Renal cortical epithelial cell (primary cell): Measurements from ENCODE around the gene CCDC91. TPM values are rescaled to one million over a fixed set of nuclear protein-coding genes. Genes with fewer than 3 reads are reported as not detected.

Experiments
- DNase-seq: peaks from one replicate; pipeline ENCODE4 v3.0.0-alpha.2; 2011; ENCODE audit warnings: low read depth
- total RNA-seq: library from RNA; depleted of rRNA; stranded (reverse); fragments of >200 nt; gene quantifications from 2 replicates; pipeline ENCODE4 v1.2.3, GENCODE V29; 2014

CCDC91 gene
- total RNA-seq, 1 donor from 2014 or later, result 41.8 TPM

DNA sequence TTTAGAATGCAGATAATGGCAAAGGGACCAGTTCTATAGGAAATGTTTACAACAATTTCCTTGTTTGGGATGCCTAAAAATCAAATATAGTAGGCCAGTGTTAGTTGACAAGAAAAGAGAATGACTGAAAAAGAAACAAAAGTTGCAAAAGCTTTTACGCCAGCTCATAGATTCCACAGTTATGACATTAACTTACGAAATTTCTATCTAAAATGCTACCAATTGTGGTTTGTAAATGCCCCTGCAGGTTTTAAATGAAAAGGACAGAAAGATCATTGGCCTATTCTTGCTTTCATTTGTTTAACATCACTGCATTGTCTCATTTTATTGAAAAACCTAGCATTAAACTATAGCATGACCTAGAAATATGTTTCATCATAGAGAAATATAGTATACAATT lies 345.8 kb downstream of the CCDC91 start:
- DNase-seq, result peak; percentile 30

- no peak for DNase-seq
Observed at GRCh38 chr12:28537474-28537873, 347.2 kb downstream of the CCDC91 start.

DNA sequence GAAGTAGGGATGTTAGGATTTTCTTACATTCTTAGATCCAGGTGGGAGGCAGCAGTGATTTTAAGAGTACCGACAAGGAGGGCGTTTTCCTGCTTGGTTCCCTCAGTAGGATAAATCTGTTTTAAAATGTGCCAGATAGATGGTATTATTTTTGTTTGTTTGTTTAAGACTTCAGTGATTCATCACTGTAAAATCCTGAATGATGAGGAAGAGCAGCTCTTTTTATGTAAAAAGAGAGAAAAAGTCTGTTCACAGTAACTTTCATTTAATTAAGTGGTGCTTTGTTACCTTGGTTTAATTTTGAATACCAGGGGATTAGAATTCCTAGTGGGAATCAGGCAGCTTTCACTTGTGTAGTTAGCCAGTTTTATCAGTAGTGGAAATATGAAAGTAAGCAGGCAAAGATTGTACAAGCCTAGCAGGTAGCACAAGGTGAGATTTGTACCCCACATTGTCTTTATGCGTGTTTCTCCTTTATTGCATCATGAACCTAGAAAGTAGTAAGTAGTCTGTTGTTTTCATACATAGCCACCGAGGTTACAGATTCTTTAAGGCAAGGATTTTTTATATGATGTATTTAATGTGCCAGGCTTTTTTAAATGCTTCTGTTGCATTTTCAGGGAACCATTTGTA lies 349.6 kb downstream of the CCDC91 start:
- DNase-seq, result no peak

DNA sequence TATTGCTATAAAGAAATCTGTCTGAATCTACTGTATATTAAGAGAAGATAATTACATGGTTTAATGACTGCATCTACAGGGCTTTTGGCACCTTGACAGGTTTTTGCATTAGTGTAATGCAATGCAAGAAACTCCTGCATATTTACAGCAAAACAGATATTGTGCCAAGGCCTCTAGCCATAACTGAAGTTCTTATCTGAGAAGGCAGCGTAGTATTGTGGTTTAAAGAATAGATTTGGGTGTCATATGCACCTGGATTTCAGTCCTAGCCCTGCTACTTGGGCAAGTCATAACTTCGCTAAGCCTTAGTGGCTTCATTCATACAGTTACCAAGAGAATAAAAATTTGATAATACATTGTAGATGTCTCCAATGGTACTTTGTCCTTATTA lies 350.1 kb downstream of the CCDC91 start:
- DNase-seq, result no peak

DNA sequence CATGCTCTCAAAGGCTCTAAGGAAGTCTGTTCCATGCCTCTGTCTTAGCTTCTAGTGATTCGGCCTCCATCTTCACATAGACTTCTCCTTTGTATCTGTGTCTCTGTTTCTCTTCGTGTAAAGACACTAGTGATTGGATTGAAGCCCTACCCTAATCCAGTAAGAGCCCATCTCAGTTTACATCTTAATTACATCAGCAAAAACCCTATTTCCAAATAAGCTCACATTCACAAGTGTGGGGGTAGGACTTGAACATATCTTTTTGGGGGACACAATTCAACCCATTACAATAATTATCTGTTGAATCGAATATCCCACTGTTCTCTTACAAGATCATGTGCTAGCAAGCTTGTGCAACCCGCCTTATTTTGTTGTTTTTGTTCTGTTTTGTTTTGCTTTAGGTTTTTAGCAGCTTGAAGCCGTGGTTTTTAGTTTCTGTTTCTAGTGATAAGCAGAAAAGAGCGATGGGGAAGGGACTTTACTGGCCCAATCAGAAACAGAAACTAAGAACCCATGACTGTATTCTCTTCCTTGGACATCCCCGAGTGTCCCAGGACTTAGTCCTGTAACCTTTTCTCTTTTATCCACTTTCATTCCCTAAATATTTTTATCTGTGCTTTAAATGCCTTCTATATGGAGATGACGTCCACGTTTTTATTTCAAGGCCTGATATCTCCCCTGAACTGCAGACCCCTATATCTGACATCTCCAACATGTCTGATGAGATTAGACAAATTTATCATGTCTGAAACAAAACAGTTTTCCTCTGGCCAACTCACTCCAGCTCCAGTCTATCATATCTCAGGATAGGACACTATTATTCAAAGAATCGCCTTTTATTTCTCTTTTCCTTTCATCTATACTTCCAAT lies 353.0 kb downstream of the CCDC91 start:
- DNase-seq, result no peak

DNA sequence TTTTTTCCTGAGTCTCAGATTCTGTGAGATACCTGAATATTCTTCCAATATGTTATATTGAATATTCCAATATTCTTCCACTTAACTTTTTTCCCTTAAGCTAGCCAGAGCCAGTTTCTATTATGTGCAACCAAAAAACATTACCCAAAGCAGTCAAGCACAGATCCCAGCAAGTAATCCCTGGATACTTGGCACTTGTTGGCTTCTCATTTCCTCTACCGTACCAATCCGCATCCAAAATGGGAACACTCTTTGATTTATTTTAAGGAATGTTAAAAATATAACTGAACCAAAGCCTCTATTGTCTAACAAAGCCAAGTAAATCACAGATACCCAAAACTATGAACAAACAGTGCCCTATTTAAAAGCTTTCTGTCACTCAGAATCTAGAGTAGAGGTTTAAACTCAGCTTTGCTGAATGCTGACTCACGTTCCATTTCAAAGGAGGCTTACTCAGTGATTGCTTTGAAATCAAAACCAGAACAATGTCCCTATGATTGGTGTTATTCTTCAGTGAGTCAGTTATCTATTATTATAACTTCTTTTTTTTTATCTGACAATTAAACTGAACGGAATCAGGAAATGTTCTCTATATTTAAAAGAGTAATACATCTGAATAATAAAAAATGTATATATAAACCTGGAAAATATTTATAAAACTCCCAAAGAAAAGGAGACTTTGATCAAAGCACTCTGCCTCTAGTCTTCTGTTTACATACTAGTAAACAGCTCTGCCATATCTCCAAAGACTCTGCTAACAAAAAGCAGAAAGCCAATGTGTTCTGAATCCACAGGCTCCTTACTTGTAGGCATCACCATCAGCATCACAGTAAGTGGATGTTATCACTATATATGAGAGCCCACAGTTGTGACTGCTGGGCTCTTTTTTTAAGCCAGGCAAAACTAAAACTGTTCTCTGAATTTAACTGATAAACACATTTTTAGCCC lies 360.8 kb downstream of the CCDC91 start:
- DNase-seq, result peak; percentile 92

- no peak for DNase-seq
Observed at GRCh38 chr12:28552251-28552970, 362.2 kb downstream of the CCDC91 start.

DNA sequence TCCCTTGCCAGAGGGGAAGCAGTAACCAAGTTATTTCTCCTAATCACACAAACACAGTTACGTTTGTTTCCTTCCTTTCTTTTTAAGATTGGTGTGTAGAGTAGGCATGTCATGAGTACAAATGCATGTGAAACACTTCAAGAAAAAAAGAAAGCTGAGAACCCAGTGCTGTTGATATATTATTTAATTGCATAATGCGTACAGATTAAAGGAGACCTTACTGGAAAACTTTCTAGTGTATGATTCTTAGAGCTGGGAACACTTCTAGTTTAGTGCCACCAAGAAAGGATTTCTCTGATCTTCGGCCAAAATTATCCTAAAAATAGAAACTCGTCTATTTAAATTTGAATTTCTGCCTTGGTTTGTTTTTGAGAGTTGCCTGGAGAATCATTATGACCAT lies 365.5 kb downstream of the CCDC91 start:
- no peak for DNase-seq

- DNase-seq, result no peak
Observed at GRCh38 chr12:28558250-28558649, 368.0 kb downstream of the CCDC91 start.

DNA sequence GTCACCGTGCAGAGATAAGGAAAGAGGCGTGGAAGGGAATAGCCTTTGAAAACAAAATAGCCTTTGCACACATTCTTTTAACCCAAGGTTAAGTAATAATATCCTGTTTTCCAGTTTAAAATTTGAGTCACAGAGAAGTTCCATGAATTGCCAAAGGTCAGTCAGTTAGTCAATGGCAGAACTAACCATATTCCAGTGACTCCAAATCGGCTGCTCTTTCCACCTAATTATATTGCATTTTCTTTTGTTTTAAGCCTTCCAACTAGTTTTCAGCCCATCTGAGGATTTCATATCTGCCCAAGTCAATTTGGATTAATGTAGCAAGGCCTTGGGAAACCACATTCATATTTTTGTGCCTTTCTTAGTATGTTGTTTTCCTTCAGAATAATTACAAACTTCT lies 373.0 kb downstream of the CCDC91 start:
- DNase-seq, result no peak

DNA sequence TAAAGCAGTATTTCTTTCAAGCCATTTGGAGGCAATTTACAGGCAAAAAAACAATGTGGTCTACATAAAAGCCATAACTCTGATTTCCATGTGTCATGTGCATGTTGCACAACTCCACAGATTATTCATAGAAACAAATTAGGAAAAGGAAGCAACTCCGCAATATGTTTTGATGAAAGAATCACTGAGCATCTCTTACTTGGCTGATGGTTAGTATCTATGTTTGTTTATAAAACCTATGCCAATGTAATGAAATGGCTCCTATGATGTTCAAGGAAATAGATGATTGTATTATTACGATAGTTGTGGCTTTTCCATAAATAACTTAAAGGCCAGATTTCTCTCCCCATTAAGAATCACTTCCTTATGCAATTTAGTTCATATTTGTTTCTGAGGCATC lies 373.7 kb downstream of the CCDC91 start:
- DNase-seq, result no peak

DNA sequence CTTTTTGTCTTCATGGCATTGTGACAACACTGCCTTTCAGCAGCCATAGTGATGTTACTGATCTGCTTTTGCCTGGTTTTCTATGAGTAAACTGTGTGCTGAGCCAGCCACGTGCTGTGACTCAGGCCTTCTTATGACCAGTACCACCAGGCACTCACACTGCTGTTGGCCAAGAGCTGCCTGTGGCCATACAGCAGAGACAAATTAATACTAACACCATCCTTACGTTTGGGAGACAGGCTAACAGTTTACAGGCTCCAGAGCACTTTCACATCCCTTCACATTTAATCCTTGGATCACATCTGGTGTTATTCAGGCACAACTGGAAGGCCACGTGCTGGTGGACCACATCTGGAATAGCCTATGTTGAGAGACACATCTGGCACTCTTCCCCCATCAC lies 377.9 kb downstream of the CCDC91 start:
- DNase-seq, result peak; percentile 86

- no peak for DNase-seq
Observed at GRCh38 chr12:28568704-28569103, 378.4 kb downstream of the CCDC91 start.

GRCh38 chr12:28569698-28570411 lies 379.6 kb downstream of the CCDC91 start:
- peak; percentile 69 for DNase-seq

- DNase-seq, result no peak
Observed at GRCh38 chr12:28570811-28571210, 380.6 kb downstream of the CCDC91 start.

DNA sequence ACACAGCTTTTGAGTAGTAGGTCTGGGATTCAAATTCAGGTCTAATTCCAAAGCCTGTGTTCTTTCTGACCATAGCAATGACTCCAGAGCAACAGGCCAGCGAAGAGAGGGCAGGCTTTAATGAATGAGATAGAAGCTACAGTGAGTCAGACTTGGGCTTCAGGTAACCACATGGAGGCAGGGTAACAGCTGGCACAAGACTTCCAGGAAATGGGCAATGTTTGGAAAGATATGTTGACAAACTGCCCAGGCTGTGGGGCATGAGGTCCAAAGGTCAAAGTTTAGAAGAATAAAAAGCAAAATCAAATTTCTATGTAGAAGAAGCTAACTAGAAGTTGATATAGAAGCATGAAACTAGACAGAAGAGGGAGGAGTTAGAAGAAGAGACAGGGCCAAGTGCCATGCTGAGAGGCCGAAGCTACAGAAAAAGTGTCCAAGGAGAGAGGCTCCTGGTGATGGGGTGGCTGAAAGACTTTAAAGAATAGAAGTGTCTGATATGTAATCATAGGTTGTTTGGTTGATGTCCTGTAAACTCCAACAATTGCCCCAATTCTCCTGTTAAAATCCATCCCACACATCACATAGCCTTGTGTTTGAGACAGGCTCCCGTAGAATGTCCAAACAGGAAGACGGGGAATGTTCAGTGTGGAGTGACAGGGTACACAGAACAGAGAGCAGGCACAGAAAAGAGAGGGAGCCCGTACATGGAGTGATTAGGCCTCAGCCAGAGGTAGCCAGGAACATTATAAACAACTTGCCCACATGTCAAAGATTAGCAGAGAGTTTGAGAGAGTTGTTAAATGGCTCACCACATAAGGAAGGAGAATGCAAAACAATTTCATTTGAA lies 384.7 kb downstream of the CCDC91 start:
- peak; percentile 54 for DNase-seq

- DNase-seq, result peak; percentile 41
Observed at GRCh38 chr12:28575593-28576205, 385.4 kb downstream of the CCDC91 start.

DNA sequence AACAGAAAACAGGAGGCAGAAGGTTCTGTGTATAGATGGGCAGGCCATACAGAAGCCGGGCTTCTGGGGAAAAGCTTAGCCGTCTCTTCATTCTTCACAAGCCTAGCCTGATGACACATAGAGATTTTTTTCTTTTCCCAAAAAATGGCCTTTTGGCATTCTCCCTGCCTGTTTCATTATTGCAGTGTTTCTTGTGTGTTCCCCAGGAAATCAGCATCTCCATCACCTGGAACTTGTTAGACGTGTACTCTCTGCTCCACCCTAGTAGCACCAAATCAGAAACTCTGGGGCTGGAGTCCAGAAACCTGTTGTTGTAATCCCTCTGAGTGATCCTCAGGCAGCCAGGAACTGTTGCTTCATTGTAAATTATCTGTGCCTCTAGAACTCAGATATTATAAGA lies 388.1 kb downstream of the CCDC91 start:
- no peak for DNase-seq

DNA sequence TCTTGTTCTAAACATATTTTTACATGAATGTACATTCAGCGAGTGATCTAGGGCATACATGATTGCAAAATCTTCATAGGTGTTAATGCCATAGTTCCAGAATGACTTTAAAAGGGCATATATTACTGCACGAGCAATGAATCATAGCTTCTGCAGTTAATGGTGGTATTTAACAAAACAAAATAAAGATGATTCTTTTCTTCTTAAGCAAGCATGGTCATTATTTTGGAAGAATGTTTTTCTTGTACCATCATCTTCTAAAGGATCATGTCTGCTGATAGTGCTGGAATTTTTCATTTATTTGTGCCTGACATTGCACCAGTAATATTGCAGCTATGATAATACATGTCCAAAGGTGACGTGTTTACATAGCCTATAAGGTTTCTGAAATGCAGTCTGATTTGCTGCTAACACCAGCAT lies 388.6 kb downstream of the CCDC91 start:
- DNase-seq, result peak; percentile 36
